ENCODE data around the gene ZNF385A. TPM values are rescaled to one million over a fixed set of nuclear protein-coding genes. Genes with fewer than 3 reads are reported as not detected.

ZNF385A gene
- total RNA-seq, 2 donors from 2014 or later, result 3.4 to 5.7 TPM

DNA sequence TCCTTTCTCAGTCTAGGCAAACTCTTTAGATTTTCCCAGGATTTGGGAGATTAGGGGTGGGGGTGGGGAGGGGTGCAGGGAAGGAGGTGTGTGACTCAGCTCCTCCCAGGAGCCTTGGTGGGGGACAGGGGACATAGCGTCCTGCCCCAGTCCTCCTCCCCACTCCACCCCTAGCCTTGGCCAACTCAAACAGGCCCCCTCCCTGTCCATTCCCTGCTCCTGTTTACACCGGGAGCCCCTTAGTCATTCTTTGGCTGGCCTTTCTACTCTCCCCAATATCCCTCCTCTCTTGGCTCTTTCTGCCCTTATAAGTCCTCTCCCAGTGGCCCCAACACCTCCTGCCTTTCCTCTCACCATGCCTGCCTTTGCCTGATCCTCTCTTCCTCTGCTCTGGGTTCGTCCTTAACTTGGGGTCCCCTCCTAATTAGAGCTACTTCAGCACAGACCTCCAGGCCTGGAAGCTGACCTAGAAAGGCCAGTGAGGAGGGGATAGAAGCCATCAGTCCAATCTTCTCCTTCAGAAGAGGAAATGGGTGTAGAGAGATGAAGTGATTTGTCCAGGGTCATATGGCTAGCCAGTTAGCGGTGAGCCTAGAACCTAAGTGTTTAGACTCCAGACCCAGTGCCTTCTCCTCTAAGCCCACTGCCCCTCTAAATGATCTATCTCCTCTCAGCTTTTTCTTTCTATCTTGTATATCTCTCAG, 36.8 kb upstream of the ZNF385A start:
- ATAC-seq, result no peak
- DNase-seq, result no peak
- Mint-ChIP-seq H3K36me3 (ENCODE audit: low read depth) (peaks cover 12% of the 10 kb centered on the region), H3K27ac (peak overlapping the region; percentile 100), H3K4me3 (no peak overlapping the region), H3K27me3 (peaks cover 11% of the 10 kb centered on the region), H3K4me1 (peaks cover 48% of the 10 kb centered on the region)
- H3K9me3 ChIP-seq (ENCODE audit: control insufficient read depth, low read length, poor library complexity, severe bottlenecking), result no peaks in the 10 kb centered on the region

GRCh38 chr12:54420766-54421144, 36.2 kb upstream of the ZNF385A start:
- Mint-ChIP-seq H3K27me3 (peaks cover 6% of the 10 kb centered on the region), H3K27ac (peak overlapping the region; percentile 100), H3K36me3 (ENCODE audit: low read depth) (peaks cover 8% of the 10 kb centered on the region), H3K4me1 (peaks cover 50% of the 10 kb centered on the region), H3K4me3 (peak overlapping the region; percentile 75)
- H3K9me3 ChIP-seq (ENCODE audit: control insufficient read depth, low read length, poor library complexity, severe bottlenecking), result no peaks in the 10 kb centered on the region
- ATAC-seq (no peak), DNase-seq (no peak)

DNA sequence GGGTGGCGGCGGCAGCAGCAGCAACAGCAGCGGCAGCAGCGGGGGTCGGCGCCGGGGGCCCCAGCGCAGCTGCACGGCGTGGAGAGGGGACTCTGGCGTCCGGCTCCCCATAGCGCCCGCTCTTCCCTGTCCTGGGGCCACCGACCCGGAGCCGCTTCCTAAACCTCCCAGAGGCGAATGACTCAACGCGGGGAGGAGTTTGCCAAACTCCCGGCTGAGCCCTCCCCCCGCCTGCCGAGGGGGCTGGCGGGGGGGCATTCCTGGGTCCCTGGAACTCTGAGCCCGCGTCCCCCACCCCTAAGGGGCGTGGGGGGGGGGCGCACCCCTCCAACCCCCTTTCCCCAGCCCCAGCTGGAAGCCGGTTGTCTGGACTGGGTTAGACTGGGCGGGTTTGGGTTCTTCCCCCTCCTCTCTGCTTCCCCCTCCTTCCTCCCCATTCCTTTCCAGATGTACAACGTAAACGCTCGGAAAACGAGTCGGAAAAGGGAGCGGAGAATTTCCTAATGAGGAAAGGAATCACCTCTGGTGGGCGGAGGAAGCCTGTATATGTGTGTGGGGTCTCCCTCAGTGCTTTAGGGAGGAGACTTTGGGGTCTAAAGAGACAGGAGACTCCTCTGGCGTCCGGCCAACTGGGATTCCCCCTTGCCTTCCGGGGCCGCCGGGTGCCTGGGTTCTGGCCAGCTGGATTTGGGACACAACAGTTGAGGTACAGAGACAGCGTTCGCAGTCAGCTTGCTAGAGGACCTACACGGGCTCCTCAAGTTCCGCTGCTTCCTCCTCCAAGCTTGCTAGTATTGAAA, 34.8 kb upstream of the ZNF385A start, which contains the start of gene ITGA5:
TSS of gene ITGA5 (minus strand) at position 179 of the 800 bp plus-strand sequence. CDS start at position 111, 68 bp downstream.
- Mint-ChIP-seq H3K27me3 (no peaks in the 10 kb centered on the region), H3K4me1 (peaks cover 53% of the 10 kb centered on the region), H3K36me3 (ENCODE audit: low read depth) (peaks cover 5% of the 10 kb centered on the region), H3K27ac (peak within 1 kb of the TSS; percentile 100), H3K4me3 (peak within 1 kb of the TSS; percentile 99)
- no peaks in the 10 kb centered on the region for H3K9me3 ChIP-seq (ENCODE audit: control insufficient read depth, low read length, poor library complexity, severe bottlenecking)
- DNase-seq (peak in 2 of 3 donors; percentile 43 to 45), ATAC-seq (peak; percentile 39)

GRCh38 chr12:54418441-54419087, 34.0 kb upstream of the ZNF385A start:
- peak overlapping the region; percentile 100 for H3K27ac Mint-ChIP-seq
- no peaks in the 10 kb centered on the region for H3K27me3 Mint-ChIP-seq
- no peaks in the 10 kb centered on the region for H3K9me3 ChIP-seq (ENCODE audit: control insufficient read depth, low read length, poor library complexity, severe bottlenecking)
- peaks cover 58% of the 10 kb centered on the region for H3K4me1 Mint-ChIP-seq
- peak overlapping the region; percentile 99 for H3K4me3 Mint-ChIP-seq
- DNase-seq, result no peak
- peaks cover 5% of the 10 kb centered on the region for H3K36me3 Mint-ChIP-seq (ENCODE audit: low read depth)
- ATAC-seq, result peak; percentile 6

DNA sequence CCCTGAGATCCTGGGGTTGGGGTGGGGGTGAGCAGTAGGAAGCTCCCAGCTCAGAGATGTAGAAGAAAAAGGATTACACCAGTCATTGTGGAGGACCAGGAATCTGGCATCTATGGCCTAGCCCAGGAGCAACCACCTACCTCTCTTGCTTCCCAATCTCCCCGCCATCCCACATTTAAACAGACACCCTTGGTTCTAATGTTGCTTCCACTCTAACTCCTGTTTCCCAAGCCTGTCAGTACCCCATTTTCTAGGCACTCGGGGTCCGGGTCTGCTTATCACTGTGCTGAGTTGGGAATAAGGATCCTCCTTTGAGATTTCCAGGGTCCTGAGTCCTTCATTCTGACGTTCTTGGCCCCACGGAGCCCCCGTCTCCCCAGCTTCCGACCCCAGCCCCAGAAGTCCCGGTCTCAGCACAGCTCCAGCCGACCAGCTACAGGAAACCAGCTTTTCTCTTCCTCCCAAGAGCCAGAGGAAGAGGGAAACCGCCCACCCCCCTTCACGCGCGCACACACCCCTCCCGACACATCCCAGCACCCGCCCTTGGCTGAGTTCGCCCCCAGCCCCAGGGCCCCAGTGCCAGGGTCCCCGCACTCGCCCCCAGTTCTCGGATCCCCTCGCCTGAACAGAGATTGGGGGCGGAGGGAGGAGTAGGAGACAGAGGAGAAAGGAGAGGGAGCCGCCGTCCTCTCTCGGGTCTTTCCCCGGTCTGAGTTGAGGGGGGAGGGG, 33.3 kb upstream of the ZNF385A start:
- DNase-seq, result peak in 1 of 3 donors; percentile 17
- peak overlapping the region; percentile 99 for H3K4me3 Mint-ChIP-seq
- H3K27ac Mint-ChIP-seq, result peak overlapping the region; percentile 100
- H3K36me3 Mint-ChIP-seq (ENCODE audit: low read depth), result peaks cover 6% of the 10 kb centered on the region
- no peaks in the 10 kb centered on the region for H3K9me3 ChIP-seq (ENCODE audit: control insufficient read depth, low read length, poor library complexity, severe bottlenecking)
- peaks cover 61% of the 10 kb centered on the region for H3K4me1 Mint-ChIP-seq
- ATAC-seq, result no peak
- H3K27me3 Mint-ChIP-seq, result no peaks in the 10 kb centered on the region

DNA sequence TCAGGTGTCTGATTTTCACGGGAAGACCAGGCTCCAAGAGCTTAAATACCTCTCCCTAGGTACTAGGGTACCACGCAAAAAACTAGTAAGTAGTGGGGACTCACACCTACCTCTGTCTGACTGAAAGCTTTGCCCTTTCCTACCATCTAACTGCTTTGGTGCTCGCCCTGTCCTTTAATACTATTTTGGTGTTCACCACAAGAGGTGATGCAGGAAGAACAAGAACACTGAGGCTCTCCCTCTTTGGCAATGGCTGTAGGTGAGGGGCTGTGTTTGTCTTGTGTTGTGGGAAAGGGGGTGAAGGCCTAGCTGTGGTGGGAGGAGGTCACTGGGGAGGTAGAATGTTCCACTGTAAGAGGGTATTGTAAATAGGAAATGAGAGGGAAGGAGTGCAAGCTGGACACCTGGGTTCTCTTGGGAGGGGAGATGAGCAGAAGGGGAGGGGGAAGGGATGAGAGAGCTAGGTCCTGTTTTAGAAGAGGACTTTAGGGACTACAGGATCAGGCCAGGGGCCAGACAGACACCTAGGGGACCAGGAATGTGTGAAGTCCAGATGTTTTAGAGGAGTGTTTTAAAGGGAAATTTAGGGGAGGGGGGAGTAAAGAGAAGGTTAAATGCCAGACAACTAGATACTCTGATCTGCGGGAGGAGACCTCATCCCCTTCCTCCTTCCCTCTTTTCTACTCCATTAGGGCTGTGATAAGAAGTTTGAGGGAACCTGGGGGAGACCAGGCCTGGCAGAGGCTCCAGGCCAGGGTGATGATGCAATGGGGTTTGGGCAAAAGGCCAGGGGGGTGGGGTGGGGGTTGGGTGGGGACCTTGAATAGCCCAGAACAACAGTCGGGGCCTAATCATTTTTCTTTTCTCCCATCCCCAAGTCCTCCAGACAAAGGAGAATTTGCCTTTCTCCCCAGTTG, 32.4 kb upstream of the ZNF385A start:
- no peaks in the 10 kb centered on the region for H3K9me3 ChIP-seq (ENCODE audit: control insufficient read depth, low read length, poor library complexity, severe bottlenecking)
- H3K4me3 Mint-ChIP-seq, result peak overlapping the region; percentile 99
- ATAC-seq (no peak), DNase-seq (no peak)
- peak overlapping the region; percentile 100 for H3K27ac Mint-ChIP-seq
- H3K4me1 Mint-ChIP-seq, result peaks cover 68% of the 10 kb centered on the region
- no peaks in the 10 kb centered on the region for H3K27me3 Mint-ChIP-seq
- peaks cover 9% of the 10 kb centered on the region for H3K36me3 Mint-ChIP-seq (ENCODE audit: low read depth)

GRCh38 chr12:54415221-54415929, 30.8 kb upstream of the ZNF385A start:
- no peaks in the 10 kb centered on the region for H3K9me3 ChIP-seq (ENCODE audit: control insufficient read depth, low read length, poor library complexity, severe bottlenecking)
- DNase-seq (no peak), ATAC-seq (no peak)
- H3K27ac Mint-ChIP-seq, result peak overlapping the region; percentile 100
- peak overlapping the region; percentile 56 for H3K4me3 Mint-ChIP-seq
- peaks cover 9% of the 10 kb centered on the region for H3K36me3 Mint-ChIP-seq (ENCODE audit: low read depth)
- no peaks in the 10 kb centered on the region for H3K27me3 Mint-ChIP-seq
- peaks cover 63% of the 10 kb centered on the region for H3K4me1 Mint-ChIP-seq

GRCh38 chr12:54413284-54414190, 29.0 kb upstream of the ZNF385A start:
- Mint-ChIP-seq H3K4me1 (peaks cover 59% of the 10 kb centered on the region), H3K27me3 (no peaks in the 10 kb centered on the region), H3K36me3 (ENCODE audit: low read depth) (peaks cover 7% of the 10 kb centered on the region), H3K27ac (peak overlapping the region; percentile 100), H3K4me3 (peak overlapping the region; percentile 96)
- ATAC-seq (peak; percentile 89), DNase-seq (peak; percentile 59 to 75 (median 65))
- H3K9me3 ChIP-seq (ENCODE audit: control insufficient read depth, low read length, poor library complexity, severe bottlenecking), result no peaks in the 10 kb centered on the region

- peak overlapping the region; percentile 96 for H3K4me3 Mint-ChIP-seq
- peaks cover 6% of the 10 kb centered on the region for H3K36me3 Mint-ChIP-seq (ENCODE audit: low read depth)
- H3K27ac Mint-ChIP-seq, result peak overlapping the region; percentile 100
- no peaks in the 10 kb centered on the region for H3K27me3 Mint-ChIP-seq
- DNase-seq (no peak), ATAC-seq (peak; percentile 31)
- peaks cover 60% of the 10 kb centered on the region for H3K4me1 Mint-ChIP-seq
- no peaks in the 10 kb centered on the region for H3K9me3 ChIP-seq (ENCODE audit: control insufficient read depth, low read length, poor library complexity, severe bottlenecking)
Observed at GRCh38 chr12:54412786-54413185, 28.3 kb upstream of the ZNF385A start.

- Mint-ChIP-seq H3K27me3 (no peaks in the 10 kb centered on the region), H3K27ac (peak overlapping the region; percentile 100), H3K4me3 (peak overlapping the region; percentile 96), H3K36me3 (ENCODE audit: low read depth) (peaks cover 8% of the 10 kb centered on the region), H3K4me1 (peaks cover 60% of the 10 kb centered on the region)
- ATAC-seq (no peak), DNase-seq (no peak)
- no peaks in the 10 kb centered on the region for H3K9me3 ChIP-seq (ENCODE audit: control insufficient read depth, low read length, poor library complexity, severe bottlenecking)
Observed at GRCh38 chr12:54412348-54412747, 27.8 kb upstream of the ZNF385A start.
